H9 (cell line): Measurements from ENCODE around the gene LRP1B. TPM values are rescaled to one million over a fixed set of nuclear protein-coding genes. Genes with fewer than 3 reads are reported as not detected.
A peak's percentile ranks its signal among the peaks of the same experiment; 100 is the strongest.

Experiments used
- DNase-seq: peaks from one replicate; pipeline ENCODE4 v3.0.0-alpha.2; 2017
- H2AFZ ChIP-seq: one replicate; pipeline ENCODE4 v1.6.1; 2013; ENCODE audit warnings: mild to moderate bottlenecking, low read length, control low read depth, moderate library complexity
- H2AK5ac ChIP-seq: 2 replicates; pipeline ENCODE4 v1.6.1; 2013; ENCODE audit warnings: low read length, control low read depth, mixed read lengths; ENCODE audit not compliant: insufficient read length
- H2BK120ac ChIP-seq: one replicate; pipeline ENCODE4 v1.6.1; 2013; ENCODE audit warnings: low read depth, mild to moderate bottlenecking, low read length, control low read depth, inconsistent platforms; ENCODE audit not compliant: poor library complexity, severe bottlenecking
- H2BK12ac ChIP-seq: 2 replicates; pipeline ENCODE4 v1.6.1; 2013; ENCODE audit warnings: low read length, control low read depth, mixed read lengths, low read depth; ENCODE audit not compliant: insufficient read length
- H2BK15ac ChIP-seq: 2 replicates; pipeline ENCODE4 v1.6.1; 2013; ENCODE audit warnings: low read depth, low read length, control low read depth
- H2BK20ac ChIP-seq: one replicate; pipeline ENCODE4 v1.6.1; 2013; ENCODE audit warnings: low read depth, mild to moderate bottlenecking, low read length, control low read depth, inconsistent platforms; ENCODE audit not compliant: poor library complexity, severe bottlenecking
- H2BK5ac ChIP-seq: 2 replicates; pipeline ENCODE4 v1.6.1; 2013; ENCODE audit warnings: low read length, control low read depth, mixed read lengths; ENCODE audit not compliant: insufficient read length
- H3K14ac ChIP-seq: 2 replicates; pipeline ENCODE4 v1.6.1; 2013; ENCODE audit warnings: low read length, control low read depth; ENCODE audit not compliant: insufficient read depth
- H3K18ac ChIP-seq: 2 replicates; pipeline ENCODE4 v1.6.1; 2013; ENCODE audit warnings: low read depth, mild to moderate bottlenecking, mixed read lengths, low read length, control low read depth; ENCODE audit not compliant: insufficient read length
- H3K23ac ChIP-seq: 2 replicates; pipeline ENCODE4 v1.6.1; 2013; ENCODE audit warnings: low read length, control low read depth, mixed read lengths, low read depth; ENCODE audit not compliant: insufficient read length
- H3K23me2 ChIP-seq: 2 replicates; pipeline ENCODE4 v1.6.1; 2013; ENCODE audit warnings: low read depth, mild to moderate bottlenecking, mixed read lengths, low read length, control low read depth; ENCODE audit not compliant: insufficient read length, poor library complexity, severe bottlenecking
- H3K27ac ChIP-seq: 2 replicates; pipeline ENCODE4 v1.5.1; 2013; ENCODE audit warnings: low read length, control low read depth, mixed read lengths, low read depth; ENCODE audit not compliant: insufficient read length
- H3K27me3 ChIP-seq: 2 replicates; pipeline ENCODE4 v1.6.1; 2013; ENCODE audit warnings: low read length, control low read depth, inconsistent platforms; ENCODE audit not compliant: insufficient read depth
- H3K4ac ChIP-seq: 2 replicates; pipeline ENCODE4 v1.6.1; 2013; ENCODE audit warnings: low read depth, mild to moderate bottlenecking, control low read depth, inconsistent platforms, low read length, moderate library complexity
- H3K4me1 ChIP-seq: 2 replicates; pipeline ENCODE4 v1.6.1; 2013; ENCODE audit warnings: low read length, control low read depth, inconsistent platforms; ENCODE audit not compliant: insufficient read depth
- H3K4me2 ChIP-seq: 2 replicates; pipeline ENCODE4 v1.6.1; 2013; ENCODE audit warnings: low read length, control low read depth, mixed read lengths; ENCODE audit not compliant: insufficient read length, insufficient read depth
- H3K56ac ChIP-seq: 2 replicates; pipeline ENCODE4 v1.6.1; 2013; ENCODE audit warnings: low read depth, mild to moderate bottlenecking, mixed read lengths, low read length, control low read depth; ENCODE audit not compliant: insufficient read length
- H3K79me1 ChIP-seq: 2 replicates; pipeline ENCODE4 v1.6.1; 2013; ENCODE audit warnings: low read depth, mild to moderate bottlenecking, moderate library complexity, low read length, control low read depth, inconsistent platforms; ENCODE audit not compliant: insufficient read depth, poor library complexity, severe bottlenecking
- H3K79me2 ChIP-seq: 2 replicates; pipeline ENCODE4 v1.6.1; 2013; ENCODE audit warnings: low read length, control low read depth, inconsistent platforms; ENCODE audit not compliant: insufficient read depth
- H3K9ac ChIP-seq: 2 replicates; pipeline ENCODE4 v1.6.1; 2013; ENCODE audit warnings: low read length, control low read depth, mixed read lengths; ENCODE audit not compliant: insufficient read length; ENCODE audit errors: extremely low read depth
- H3K9me3 ChIP-seq: one replicate; pipeline ENCODE4 v1.6.1; 2013; ENCODE audit warnings: low read depth, low read length, inconsistent platforms; ENCODE audit not compliant: control insufficient read depth
- H3T11ph ChIP-seq: one replicate; pipeline ENCODE4 v1.6.1; 2013; ENCODE audit warnings: mild to moderate bottlenecking, low read length, control low read depth, inconsistent platforms
- H4K20me1 ChIP-seq: one replicate; pipeline ENCODE4 v1.6.1; 2013; ENCODE audit not compliant: control insufficient read depth, insufficient read length, insufficient read depth
- H4K5ac ChIP-seq: 2 replicates; pipeline ENCODE4 v1.6.1; 2013; ENCODE audit warnings: low read depth, mild to moderate bottlenecking, mixed read lengths, low read length, control low read depth; ENCODE audit not compliant: insufficient read length
- H4K8ac ChIP-seq: replicated peaks from 2 replicates; pipeline ENCODE4 v1.6.1; 2013; ENCODE audit warnings: low read length, control low read depth, mixed read lengths, low read depth; ENCODE audit not compliant: insufficient read length
- H4K91ac ChIP-seq: 2 replicates; pipeline ENCODE4 v1.6.1; 2013; ENCODE audit warnings: low read depth, mild to moderate bottlenecking, moderate library complexity, mixed read lengths, low read length, control low read depth; ENCODE audit not compliant: insufficient read length
- H3K27ac Mint-ChIP-seq, 3 experiments: 2 replicates in 2 of 3; 3 replicates in 1 of 3; pipeline ENCODE4 v1.8.0; 2020 to 2021; ENCODE audit warnings: mixed read lengths in 3 of 3, mild to moderate bottlenecking in 1 of 3, moderate library complexity in 1 of 3
- H3K27me3 Mint-ChIP-seq: 2 replicates; pipeline ENCODE4 v1.8.0; 2021; ENCODE audit warnings: low read depth, mild to moderate bottlenecking, moderate library complexity, mixed read lengths
- H3K36me3 Mint-ChIP-seq, 3 experiments: 2 replicates in 2 of 3; 3 replicates in 1 of 3; pipeline ENCODE4 v1.8.0; 2020 to 2021; ENCODE audit warnings: low read depth in 3 of 3, mixed read lengths in 3 of 3; ENCODE audit not compliant: insufficient read depth in 1 of 3
- H3K4me1 Mint-ChIP-seq, 2 experiments: 2 replicates each; pipeline ENCODE4 v1.8.0; 2020; ENCODE audit warnings: mixed read lengths in 2 of 2
- H3K4me3 Mint-ChIP-seq, 2 experiments: 2 replicates in 1 of 2; 3 replicates in 1 of 2; pipeline ENCODE4 v1.8.0; 2020 to 2021; ENCODE audit warnings: mild to moderate bottlenecking in 2 of 2, mixed read lengths in 2 of 2, moderate library complexity in 1 of 2
- H3K9me3 Mint-ChIP-seq, 2 experiments: 2 replicates in 1 of 2; 3 replicates in 1 of 2; pipeline ENCODE4 v1.8.0; 2020; ENCODE audit warnings: mild to moderate bottlenecking in 2 of 2, mixed read lengths in 2 of 2, moderate library complexity in 1 of 2
- CTCF ChIP-seq: fragments of 200-600 bp; sonication (generic); conservative IDR thresholded peaks from 3 replicates; pipeline ENCODE4 v1.8.0; 2021; ENCODE audit warnings: antibody characterized with exemption, mild to moderate bottlenecking
- total RNA-seq: library from RNA; stranded (reverse); gene quantifications from 2 replicates; pipeline ENCODE4 v1.2.1, GENCODE V29; 2021

Gene LRP1B
- total RNA-seq, 1 experiment from 2014 or later: not detected

GRCh38 chr2:141464995-141465394, 665.8 kb downstream of the LRP1B start:
- Histone ChIP-seq H2BK20ac (no peak overlapping the region), H2BK15ac (no peak overlapping the region), H4K8ac (no peak overlapping the region), H3K27me3 (no peaks in the 10 kb centered on the region), H3K14ac (no peak overlapping the region), H2BK12ac (no peak overlapping the region), H2AK5ac (no peak overlapping the region), H4K20me1 (no peaks in the 10 kb centered on the region), H2BK120ac (no peak overlapping the region), H3K23ac (no peak overlapping the region), H3T11ph (no peak overlapping the region), H3K56ac (no peak overlapping the region), H3K4me2 (no peak overlapping the region), H3K18ac (no peak overlapping the region), H3K79me1 (no peaks in the 10 kb centered on the region), H4K91ac (no peak overlapping the region), H3K4me1 (no peaks in the 10 kb centered on the region), H3K9ac (no peak overlapping the region), H2BK5ac (no peak overlapping the region), H3K27ac (no peak overlapping the region), H3K4ac (no peak overlapping the region), H2AFZ (no peak overlapping the region), H4K5ac (no peak overlapping the region), H3K23me2 (no peaks in the 10 kb centered on the region), H3K9me3 (no peaks in the 10 kb centered on the region), H3K79me2 (no peaks in the 10 kb centered on the region)
- H3K9me3 Mint-ChIP-seq: no peaks in the 10 kb centered on the region
- H3K4me3 Mint-ChIP-seq: no peak overlapping the region
- no peaks in the 10 kb centered on the region for H3K27me3 Mint-ChIP-seq
- TF ChIP-seq CTCF: no peak
- H3K4me1 Mint-ChIP-seq: peaks cover 15 to 19% of the 10 kb centered on the region in 2 experiments
- H3K36me3 Mint-ChIP-seq: no peaks in the 10 kb centered on the region; a peak in 1 of 7 replicates
- H3K27ac Mint-ChIP-seq: peak overlapping the region in 1 of 3 experiments; percentile 12; a peak in 1 of 7 replicates
- no peak for DNase-seq
